Renal pelvis (tissue), 4 donors: ENCODE data around the gene HNRNPA3. TPM values are rescaled to one million over a fixed set of nuclear protein-coding genes. Genes with fewer than 3 reads are reported as not detected.
"Not testable (repeated sequence)": the region's sequence is repeated elsewhere in the genome, so short reads cannot be mapped to it uniquely, and the experiment has no call there.

Source experiments
- DNase-seq: peaks from one replicate; pipeline ENCODE4 v3.0.0-alpha.2; 2013
- polyA plus RNA-seq, 3 donors: library from polyadenylated mRNA; unstranded; fragments of 120-200 nt; gene quantifications; one replicate each; pipeline ENCODE4 v1.2.1, GENCODE V29; 2013; ENCODE audit not compliant: insufficient read length in 3 of 3

HNRNPA3 gene
- polyA plus RNA-seq, 3 donors, result 592 to 721 (median 690) TPM

- no peak for DNase-seq
Observed at GRCh38 chr2:177225965-177226360, 13.4 kb downstream of the HNRNPA3 start.

DNA sequence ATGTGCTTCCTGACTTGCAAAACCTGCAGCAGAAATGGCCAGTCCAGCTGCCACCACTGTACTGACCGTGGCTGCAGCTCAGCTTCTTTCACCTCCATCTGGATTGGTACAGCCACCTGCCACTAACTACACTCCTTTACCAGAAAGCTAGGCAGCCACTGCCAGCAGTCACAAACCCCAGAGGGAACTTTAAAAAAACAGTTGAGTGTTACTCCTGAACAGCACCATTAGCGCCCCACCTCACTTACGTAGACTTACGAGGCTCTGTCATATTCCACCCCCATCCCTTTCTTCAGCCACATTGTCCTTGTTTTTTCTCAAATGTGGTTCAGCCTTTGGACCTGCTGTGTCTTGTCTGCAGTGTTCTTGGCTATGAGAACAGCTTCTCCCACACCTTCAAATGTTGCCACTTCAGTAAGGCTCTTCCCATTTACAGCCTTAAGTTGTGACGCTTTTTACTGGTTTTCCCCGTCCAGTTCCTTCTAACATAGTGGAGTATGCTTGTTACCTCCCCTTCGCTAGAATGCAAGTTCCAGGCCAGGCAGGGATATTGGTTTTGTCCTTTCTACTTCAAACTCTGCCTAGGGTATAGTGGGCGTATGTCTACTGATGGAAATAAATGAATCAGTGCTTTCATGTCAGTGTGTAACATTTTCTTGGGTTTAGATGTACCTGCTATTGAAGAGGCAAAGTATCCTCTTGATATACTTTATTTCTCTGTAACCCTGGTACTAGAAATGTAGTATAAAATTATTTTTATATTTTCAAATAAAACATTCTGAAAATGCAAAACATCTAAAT lies 17.0 kb downstream of the HNRNPA3 start:
- DNase-seq, result no peak

DNA sequence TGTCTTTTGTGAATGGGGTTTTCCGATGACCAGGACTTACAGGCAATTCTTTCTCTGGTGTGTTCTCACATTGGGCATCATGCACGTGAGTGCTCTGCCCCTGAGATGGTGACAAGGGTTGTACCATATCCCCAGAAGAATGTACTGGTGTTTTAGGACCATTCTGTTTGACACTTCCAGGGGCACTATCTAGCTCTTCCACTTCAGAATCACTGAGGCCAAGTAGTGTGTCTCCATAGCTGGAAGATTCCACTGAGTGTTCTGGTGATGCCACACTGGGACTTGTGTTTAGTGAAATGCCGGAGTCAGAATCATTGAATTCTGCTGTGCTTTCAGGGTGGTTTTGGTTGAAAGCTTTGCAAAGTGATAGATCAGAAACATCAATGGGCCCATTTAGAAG lies 18.7 kb downstream of the HNRNPA3 start:
- no peak for DNase-seq

DNA sequence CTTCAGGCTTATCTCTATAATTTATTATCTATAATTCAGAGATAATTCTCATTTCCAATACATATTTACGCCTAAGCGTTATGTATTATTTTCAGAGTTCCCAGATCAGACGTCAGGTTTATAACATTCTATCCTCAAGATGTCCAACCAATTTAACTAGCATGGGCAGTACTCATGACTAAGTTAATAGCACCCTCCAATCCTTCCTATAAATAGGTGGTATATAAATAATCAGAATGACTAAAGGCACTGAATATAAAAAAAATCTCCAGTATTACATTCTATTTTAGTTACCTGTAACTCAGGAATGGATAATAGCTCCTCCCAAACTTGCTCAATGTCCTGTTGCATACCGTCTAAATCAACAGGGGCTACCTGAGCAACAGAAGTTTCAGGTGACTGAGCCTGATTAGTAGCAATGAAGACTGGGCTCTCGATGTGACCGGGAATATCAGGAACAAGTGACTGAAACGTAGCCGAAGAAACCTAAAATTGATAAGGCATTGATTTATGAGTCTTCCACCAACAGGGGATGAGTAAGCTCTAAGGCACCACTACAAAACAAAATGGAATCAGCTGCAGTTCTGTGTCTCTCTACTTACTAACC lies 19.6 kb downstream of the HNRNPA3 start:
- DNase-seq, result no peak

DNA sequence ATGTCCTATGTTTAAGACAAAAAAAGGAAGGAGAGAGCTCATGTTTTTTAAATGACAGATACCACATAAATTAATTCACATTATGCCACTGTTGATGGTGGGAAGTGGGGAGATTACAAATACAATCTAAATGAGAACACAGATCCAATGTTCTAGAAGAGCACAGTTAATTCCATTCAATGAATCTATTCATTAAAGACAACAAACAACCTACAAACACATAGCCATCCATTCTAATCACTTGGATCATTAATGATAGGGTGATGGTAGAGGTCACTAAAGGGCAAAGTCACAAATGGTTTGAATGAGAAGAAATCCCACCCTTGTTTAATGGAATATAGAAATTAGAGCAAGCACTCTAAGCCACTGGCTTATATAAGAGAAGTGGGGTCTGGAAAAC lies 21.7 kb downstream of the HNRNPA3 start:
- DNase-seq, result no peak

- DNase-seq, result no peak
Observed at GRCh38 chr2:177235855-177236437, 23.4 kb downstream of the HNRNPA3 start.

- no peak for DNase-seq
Observed at GRCh38 chr2:177237932-177238331, 25.3 kb downstream of the HNRNPA3 start.

DNA sequence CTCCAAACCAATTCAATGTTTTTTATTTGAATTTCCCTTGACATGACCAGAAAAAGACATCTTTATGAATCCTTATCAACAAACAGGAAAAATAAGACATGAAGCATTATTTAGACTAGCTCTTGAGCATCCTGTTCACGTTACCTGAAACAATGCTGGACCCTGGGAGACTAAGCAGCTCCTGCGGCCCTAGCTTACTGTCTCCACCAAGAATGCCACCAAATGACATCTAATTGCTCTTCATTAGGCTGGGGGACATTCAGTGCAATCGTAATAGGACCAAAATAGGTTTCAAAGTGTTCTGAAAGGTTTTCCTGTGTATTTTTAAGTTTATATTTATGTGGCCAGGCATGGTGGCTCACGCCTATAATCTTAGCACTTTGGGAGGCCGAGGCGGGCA lies 26.5 kb downstream of the HNRNPA3 start:
- no peak for DNase-seq

- no peak for DNase-seq
Observed at GRCh38 chr2:177239932-177240630, 27.5 kb downstream of the HNRNPA3 start.

DNA sequence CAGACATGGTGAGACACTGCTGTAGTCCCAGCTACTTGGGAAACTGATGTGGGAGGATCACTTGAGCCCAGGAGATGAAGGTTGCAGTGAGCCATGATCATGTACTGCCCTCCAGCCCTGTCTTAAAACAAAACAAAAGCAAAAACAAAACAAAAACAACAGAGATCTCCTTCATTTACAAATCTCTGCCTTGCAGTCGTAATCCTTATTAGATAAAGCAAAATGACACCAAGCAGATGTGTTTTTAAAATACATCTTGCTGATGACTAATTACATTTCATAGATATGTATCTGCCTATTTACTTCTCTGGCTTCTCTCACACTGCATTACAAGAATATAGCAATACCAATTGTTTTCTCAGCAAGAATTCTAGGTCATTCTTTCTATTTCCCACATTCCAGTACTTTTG lies 29.1 kb downstream of the HNRNPA3 start:
- DNase-seq, result no peak

DNA sequence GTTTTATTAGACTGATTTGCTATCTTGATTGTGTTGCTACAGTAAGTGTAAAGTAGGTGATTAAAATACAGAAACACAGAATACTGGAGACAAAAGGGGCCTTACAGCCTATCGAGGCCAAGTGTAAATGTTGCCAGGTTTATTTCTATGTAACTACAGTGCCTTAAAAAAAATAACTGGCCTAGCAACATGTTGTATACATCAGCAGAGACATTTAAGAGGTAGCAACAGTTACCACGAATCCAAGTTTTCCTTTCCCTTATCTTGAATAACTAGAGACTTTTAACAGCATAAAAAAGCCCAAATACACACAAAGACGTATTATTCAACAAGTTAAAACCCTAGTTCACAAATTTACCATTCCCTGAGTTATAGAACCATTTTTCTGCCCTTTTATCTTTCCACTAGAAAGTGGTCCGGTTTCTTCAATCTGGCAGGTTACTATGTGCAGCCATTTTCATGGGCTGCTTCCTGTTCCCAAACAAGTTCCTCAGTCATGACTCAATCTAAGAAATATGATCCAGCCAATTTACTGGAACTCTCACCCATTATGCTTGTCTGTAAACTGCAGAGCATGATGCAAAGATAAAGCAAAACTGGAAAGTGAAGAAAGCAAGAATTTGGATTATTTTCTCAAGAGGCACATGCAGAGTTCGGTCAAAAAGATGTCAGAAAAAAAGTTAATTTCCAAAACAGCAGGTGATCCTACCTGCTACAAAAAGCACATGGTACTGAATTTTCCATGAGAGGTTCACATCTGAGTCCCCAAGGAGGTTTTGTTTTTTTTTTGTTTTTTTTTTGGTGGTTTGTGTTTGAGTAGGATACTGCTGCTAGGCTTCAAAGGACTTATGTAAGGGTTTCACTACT lies 29.8 kb downstream of the HNRNPA3 start:
- peak; percentile 88 for DNase-seq

- DNase-seq, result no peak
Observed at GRCh38 chr2:177243073-177243472, 30.5 kb downstream of the HNRNPA3 start.

- DNase-seq, result no peak
Observed at GRCh38 chr2:177243476-177243875, 30.9 kb downstream of the HNRNPA3 start.

DNA sequence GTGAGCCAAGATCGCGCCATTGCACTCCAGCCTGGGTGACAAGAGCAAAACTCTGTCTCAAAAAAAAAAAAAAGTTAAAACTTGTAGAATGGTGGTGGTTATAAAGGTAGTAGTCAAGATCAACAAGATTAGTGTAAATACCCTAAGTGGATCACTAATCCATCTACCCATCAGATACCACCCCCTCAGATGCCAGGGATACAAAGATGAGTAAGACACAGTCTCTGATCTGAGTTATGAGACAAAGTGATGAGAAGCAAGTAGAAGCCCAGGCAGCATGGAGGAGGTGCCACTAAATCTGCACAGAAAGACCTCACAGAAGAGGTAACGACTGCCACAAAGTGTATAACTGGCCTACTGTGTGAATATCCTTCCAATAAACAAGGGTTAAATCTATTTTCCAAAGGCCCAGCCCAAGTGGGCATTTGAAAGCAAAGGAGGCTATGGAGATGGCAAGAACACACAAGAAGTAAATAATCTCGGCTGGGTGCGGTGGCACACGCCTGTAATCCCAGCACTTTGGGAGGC lies 31.7 kb downstream of the HNRNPA3 start:
- no peak for DNase-seq

- no peak for DNase-seq
Observed at GRCh38 chr2:177245010-177245422, 32.4 kb downstream of the HNRNPA3 start.

DNA sequence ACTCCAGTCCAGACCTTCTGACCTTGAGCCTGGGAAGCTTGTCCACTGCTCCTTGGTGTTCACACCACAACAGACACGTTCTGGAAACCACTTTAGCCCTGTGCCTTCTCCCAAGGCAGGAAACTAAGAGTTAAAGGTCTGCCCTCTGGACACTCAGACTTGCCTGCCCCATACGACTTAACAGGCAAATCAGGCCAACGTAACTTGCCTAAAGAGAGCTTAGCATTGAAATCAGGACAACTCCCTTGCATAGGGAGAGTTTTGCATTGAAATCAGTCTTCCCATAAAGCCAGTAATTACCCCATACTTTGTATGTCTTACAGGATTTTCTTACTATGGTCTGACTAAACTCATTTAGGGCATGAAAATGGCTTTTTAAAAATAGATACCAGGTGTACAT lies 33.4 kb downstream of the HNRNPA3 start:
- no peak for DNase-seq

DNA sequence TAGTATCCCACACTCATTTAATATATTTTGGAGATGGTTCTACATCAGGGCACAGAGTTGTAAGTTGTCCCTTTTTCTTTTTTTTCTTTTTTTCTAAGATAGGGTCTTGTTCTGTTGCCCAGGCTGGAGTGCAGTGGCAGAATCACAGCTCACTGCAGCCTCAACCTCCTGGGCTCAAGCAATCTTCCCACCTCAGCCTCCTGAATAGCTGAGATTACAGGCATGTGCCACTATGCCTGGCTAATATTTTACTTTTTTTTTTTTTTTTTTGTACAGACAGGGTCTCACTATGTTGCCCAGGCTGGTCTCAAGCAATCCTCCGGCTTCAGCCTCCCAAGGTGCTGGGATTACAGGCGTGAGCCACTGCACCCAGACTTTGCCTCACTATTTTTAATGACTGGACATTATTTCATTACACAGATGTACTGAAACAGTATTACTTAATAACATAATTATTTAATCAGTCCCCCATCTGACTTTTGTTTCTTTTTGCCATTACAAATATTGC lies 34.0 kb downstream of the HNRNPA3 start:
- not testable (repeated sequence) for DNase-seq

DNA sequence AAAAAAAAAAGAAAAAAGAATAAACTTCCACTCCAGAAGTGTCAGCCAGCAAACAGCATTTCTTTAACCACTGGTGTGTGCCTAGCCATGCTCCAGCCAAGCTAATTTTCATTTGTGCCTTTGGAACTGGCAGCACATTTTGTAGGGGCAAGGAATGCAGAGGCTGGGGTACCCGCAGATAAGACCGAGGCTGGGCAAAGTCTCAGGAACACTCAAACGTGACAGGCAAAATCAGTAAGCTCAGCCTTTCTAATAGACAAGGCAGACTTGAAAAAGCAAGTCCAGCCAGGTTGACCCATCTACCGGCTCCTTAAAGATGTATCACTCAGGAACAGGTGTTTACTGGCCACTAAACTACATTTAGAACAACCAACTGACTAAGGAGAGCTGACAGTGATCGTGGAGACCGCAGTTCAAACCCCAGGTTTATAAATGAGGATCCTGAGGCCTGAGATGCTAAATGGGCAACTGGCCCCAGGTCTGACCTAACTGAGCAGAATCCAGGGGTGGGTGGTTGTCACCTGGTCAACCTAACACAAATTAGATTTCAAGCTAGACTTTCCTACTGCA lies 35.2 kb downstream of the HNRNPA3 start:
- no peak for DNase-seq

GRCh38 chr2:177249038-177249437 lies 36.4 kb downstream of the HNRNPA3 start:
- DNase-seq, result no peak

- no peak for DNase-seq
Observed at GRCh38 chr2:177250461-177250860, 37.9 kb downstream of the HNRNPA3 start.

DNA sequence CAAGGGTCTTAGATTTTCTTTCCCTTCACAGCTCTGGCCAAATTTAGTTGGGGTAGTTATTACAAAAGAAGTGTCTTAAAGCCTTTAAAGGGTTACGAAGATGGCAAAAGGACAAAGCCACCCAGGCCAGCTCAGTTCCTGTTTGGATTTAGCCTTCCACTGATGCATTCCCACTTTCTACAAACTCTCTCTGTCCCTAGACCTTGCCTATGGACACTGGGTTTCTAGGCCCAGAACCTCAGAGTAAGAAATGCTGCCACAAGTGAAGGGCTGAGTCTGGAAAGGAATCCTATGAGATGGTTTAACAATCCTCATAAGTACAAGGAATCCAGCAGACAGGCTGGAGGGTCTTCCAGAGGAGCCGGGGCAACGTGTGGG lies 38.6 kb downstream of the HNRNPA3 start:
- DNase-seq, result no peak
